H9 (cell line): ENCODE measurements around the gene PNMA6A. TPM values are rescaled to one million over a fixed set of nuclear protein-coding genes. Genes with fewer than 3 reads are reported as not detected.

ENCODE experiments used
- DNase-seq: peaks from one replicate; pipeline ENCODE4 v3.0.0-alpha.2; 2017
- H2AFZ ChIP-seq: one replicate; pipeline ENCODE4 v1.6.1; 2013; ENCODE audit warnings: mild to moderate bottlenecking, low read length, control low read depth, moderate library complexity
- H2AK5ac ChIP-seq: 2 replicates; pipeline ENCODE4 v1.6.1; 2013; ENCODE audit warnings: low read length, control low read depth, mixed read lengths; ENCODE audit not compliant: insufficient read length
- H2BK120ac ChIP-seq: one replicate; pipeline ENCODE4 v1.6.1; 2013; ENCODE audit warnings: low read depth, mild to moderate bottlenecking, low read length, control low read depth, inconsistent platforms; ENCODE audit not compliant: poor library complexity, severe bottlenecking
- H2BK12ac ChIP-seq: 2 replicates; pipeline ENCODE4 v1.6.1; 2013; ENCODE audit warnings: low read length, control low read depth, mixed read lengths, low read depth; ENCODE audit not compliant: insufficient read length
- H2BK15ac ChIP-seq: 2 replicates; pipeline ENCODE4 v1.6.1; 2013; ENCODE audit warnings: low read depth, low read length, control low read depth
- H2BK20ac ChIP-seq: one replicate; pipeline ENCODE4 v1.6.1; 2013; ENCODE audit warnings: low read depth, mild to moderate bottlenecking, low read length, control low read depth, inconsistent platforms; ENCODE audit not compliant: poor library complexity, severe bottlenecking
- H2BK5ac ChIP-seq: 2 replicates; pipeline ENCODE4 v1.6.1; 2013; ENCODE audit warnings: low read length, control low read depth, mixed read lengths; ENCODE audit not compliant: insufficient read length
- H3K14ac ChIP-seq: 2 replicates; pipeline ENCODE4 v1.6.1; 2013; ENCODE audit warnings: low read length, control low read depth; ENCODE audit not compliant: insufficient read depth
- H3K18ac ChIP-seq: 2 replicates; pipeline ENCODE4 v1.6.1; 2013; ENCODE audit warnings: low read depth, mild to moderate bottlenecking, mixed read lengths, low read length, control low read depth; ENCODE audit not compliant: insufficient read length
- H3K23ac ChIP-seq: 2 replicates; pipeline ENCODE4 v1.6.1; 2013; ENCODE audit warnings: low read length, control low read depth, mixed read lengths, low read depth; ENCODE audit not compliant: insufficient read length
- H3K23me2 ChIP-seq: 2 replicates; pipeline ENCODE4 v1.6.1; 2013; ENCODE audit warnings: low read depth, mild to moderate bottlenecking, mixed read lengths, low read length, control low read depth; ENCODE audit not compliant: insufficient read length, poor library complexity, severe bottlenecking
- H3K27ac ChIP-seq: 2 replicates; pipeline ENCODE4 v1.5.1; 2013; ENCODE audit warnings: low read length, control low read depth, mixed read lengths, low read depth; ENCODE audit not compliant: insufficient read length
- H3K27me3 ChIP-seq: 2 replicates; pipeline ENCODE4 v1.6.1; 2013; ENCODE audit warnings: low read length, control low read depth, inconsistent platforms; ENCODE audit not compliant: insufficient read depth
- H3K4ac ChIP-seq: 2 replicates; pipeline ENCODE4 v1.6.1; 2013; ENCODE audit warnings: low read depth, mild to moderate bottlenecking, control low read depth, inconsistent platforms, low read length, moderate library complexity
- H3K4me1 ChIP-seq: 2 replicates; pipeline ENCODE4 v1.6.1; 2013; ENCODE audit warnings: low read length, control low read depth, inconsistent platforms; ENCODE audit not compliant: insufficient read depth
- H3K4me2 ChIP-seq: 2 replicates; pipeline ENCODE4 v1.6.1; 2013; ENCODE audit warnings: low read length, control low read depth, mixed read lengths; ENCODE audit not compliant: insufficient read length, insufficient read depth
- H3K56ac ChIP-seq: 2 replicates; pipeline ENCODE4 v1.6.1; 2013; ENCODE audit warnings: low read depth, mild to moderate bottlenecking, mixed read lengths, low read length, control low read depth; ENCODE audit not compliant: insufficient read length
- H3K79me1 ChIP-seq: 2 replicates; pipeline ENCODE4 v1.6.1; 2013; ENCODE audit warnings: low read depth, mild to moderate bottlenecking, moderate library complexity, low read length, control low read depth, inconsistent platforms; ENCODE audit not compliant: insufficient read depth, poor library complexity, severe bottlenecking
- H3K79me2 ChIP-seq: 2 replicates; pipeline ENCODE4 v1.6.1; 2013; ENCODE audit warnings: low read length, control low read depth, inconsistent platforms; ENCODE audit not compliant: insufficient read depth
- H3K9ac ChIP-seq: 2 replicates; pipeline ENCODE4 v1.6.1; 2013; ENCODE audit warnings: low read length, control low read depth, mixed read lengths; ENCODE audit not compliant: insufficient read length; ENCODE audit errors: extremely low read depth
- H3K9me3 ChIP-seq: one replicate; pipeline ENCODE4 v1.6.1; 2013; ENCODE audit warnings: low read depth, low read length, inconsistent platforms; ENCODE audit not compliant: control insufficient read depth
- H3T11ph ChIP-seq: one replicate; pipeline ENCODE4 v1.6.1; 2013; ENCODE audit warnings: mild to moderate bottlenecking, low read length, control low read depth, inconsistent platforms
- H4K20me1 ChIP-seq: one replicate; pipeline ENCODE4 v1.6.1; 2013; ENCODE audit not compliant: control insufficient read depth, insufficient read length, insufficient read depth
- H4K5ac ChIP-seq: 2 replicates; pipeline ENCODE4 v1.6.1; 2013; ENCODE audit warnings: low read depth, mild to moderate bottlenecking, mixed read lengths, low read length, control low read depth; ENCODE audit not compliant: insufficient read length
- H4K8ac ChIP-seq: replicated peaks from 2 replicates; pipeline ENCODE4 v1.6.1; 2013; ENCODE audit warnings: low read length, control low read depth, mixed read lengths, low read depth; ENCODE audit not compliant: insufficient read length
- H4K91ac ChIP-seq: 2 replicates; pipeline ENCODE4 v1.6.1; 2013; ENCODE audit warnings: low read depth, mild to moderate bottlenecking, moderate library complexity, mixed read lengths, low read length, control low read depth; ENCODE audit not compliant: insufficient read length
- H3K27ac Mint-ChIP-seq, 3 experiments: 2 replicates in 2 of 3; 3 replicates in 1 of 3; pipeline ENCODE4 v1.8.0; 2020 to 2021; ENCODE audit warnings: mixed read lengths in 3 of 3, mild to moderate bottlenecking in 1 of 3, moderate library complexity in 1 of 3
- H3K27me3 Mint-ChIP-seq: 2 replicates; pipeline ENCODE4 v1.8.0; 2021; ENCODE audit warnings: low read depth, mild to moderate bottlenecking, moderate library complexity, mixed read lengths
- H3K36me3 Mint-ChIP-seq, 3 experiments: 2 replicates in 2 of 3; 3 replicates in 1 of 3; pipeline ENCODE4 v1.8.0; 2020 to 2021; ENCODE audit warnings: low read depth in 3 of 3, mixed read lengths in 3 of 3; ENCODE audit not compliant: insufficient read depth in 1 of 3
- H3K4me1 Mint-ChIP-seq, 2 experiments: 2 replicates each; pipeline ENCODE4 v1.8.0; 2020; ENCODE audit warnings: mixed read lengths in 2 of 2
- H3K4me3 Mint-ChIP-seq, 2 experiments: 2 replicates in 1 of 2; 3 replicates in 1 of 2; pipeline ENCODE4 v1.8.0; 2020 to 2021; ENCODE audit warnings: mild to moderate bottlenecking in 2 of 2, mixed read lengths in 2 of 2, moderate library complexity in 1 of 2
- H3K9me3 Mint-ChIP-seq, 2 experiments: 2 replicates in 1 of 2; 3 replicates in 1 of 2; pipeline ENCODE4 v1.8.0; 2020; ENCODE audit warnings: mild to moderate bottlenecking in 2 of 2, mixed read lengths in 2 of 2, moderate library complexity in 1 of 2
- WGBS: extraction: QIAGEN DNeasy Blood & Tissue Kit; methylation state at CpG from one replicate; pipeline ENCODE4 v1.1.7; 2013; ENCODE audit warnings: missing lambda C conversion rate, low lambda C conversion rate, mixed read lengths; ENCODE audit not compliant: insufficient read length; ENCODE audit errors: extremely low coverage; 5-methylcytosine and 5-hydroxymethylcytosine counted together
- total RNA-seq: library from RNA; stranded (reverse); gene quantifications from 2 replicates; pipeline ENCODE4 v1.2.1, GENCODE V29; 2021
- TF ChIP-seq, protein P1 (sequence below): fragments of 200-600 bp; sonication (generic); conservative IDR thresholded peaks from 3 replicates; pipeline ENCODE4 v1.8.0; 2021; ENCODE audit warnings: antibody characterized with exemption, mild to moderate bottlenecking

Gene PNMA6A
- total RNA-seq, 1 experiment from 2014 or later: 7.7 TPM

- no peak overlapping the region for H3K9ac ChIP-seq
- no peak overlapping the region for H3K27ac ChIP-seq
- no peaks in the 10 kb centered on the region for H3K27me3 ChIP-seq
- no peak overlapping the region for H3K56ac ChIP-seq
- no peak overlapping the region for H4K91ac ChIP-seq
- H3K4me1 ChIP-seq: no peaks in the 10 kb centered on the region
- no peak overlapping the region for H3T11ph ChIP-seq
- Mint-ChIP-seq H3K27ac (no peak overlapping the region), H3K36me3 (peaks cover 3 to 7% (median 6%) of the 10 kb centered on the region in 3 experiments; a peak in 5 of 7 replicates), H3K4me3 (no peak overlapping the region), H3K4me1 (no peaks in the 10 kb centered on the region), H3K9me3 (peaks cover 8% of the 10 kb centered on the region in 2 experiments), H3K27me3 (no peaks in the 10 kb centered on the region; the same call in 1 of the 2 replicates)
- H4K5ac ChIP-seq: no peak overlapping the region
- H3K23me2 ChIP-seq: no peaks in the 10 kb centered on the region
- H2BK20ac ChIP-seq: no peak overlapping the region
- WGBS: no CpG with 5 or more reads among the region's 24 CpGs
- TF ChIP-seq, protein P1, sequence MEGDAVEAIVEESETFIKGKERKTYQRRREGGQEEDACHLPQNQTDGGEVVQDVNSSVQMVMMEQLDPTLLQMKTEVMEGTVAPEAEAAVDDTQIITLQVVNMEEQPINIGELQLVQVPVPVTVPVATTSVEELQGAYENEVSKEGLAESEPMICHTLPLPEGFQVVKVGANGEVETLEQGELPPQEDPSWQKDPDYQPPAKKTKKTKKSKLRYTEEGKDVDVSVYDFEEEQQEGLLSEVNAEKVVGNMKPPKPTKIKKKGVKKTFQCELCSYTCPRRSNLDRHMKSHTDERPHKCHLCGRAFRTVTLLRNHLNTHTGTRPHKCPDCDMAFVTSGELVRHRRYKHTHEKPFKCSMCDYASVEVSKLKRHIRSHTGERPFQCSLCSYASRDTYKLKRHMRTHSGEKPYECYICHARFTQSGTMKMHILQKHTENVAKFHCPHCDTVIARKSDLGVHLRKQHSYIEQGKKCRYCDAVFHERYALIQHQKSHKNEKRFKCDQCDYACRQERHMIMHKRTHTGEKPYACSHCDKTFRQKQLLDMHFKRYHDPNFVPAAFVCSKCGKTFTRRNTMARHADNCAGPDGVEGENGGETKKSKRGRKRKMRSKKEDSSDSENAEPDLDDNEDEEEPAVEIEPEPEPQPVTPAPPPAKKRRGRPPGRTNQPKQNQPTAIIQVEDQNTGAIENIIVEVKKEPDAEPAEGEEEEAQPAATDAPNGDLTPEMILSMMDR: no peak
- H3K4me2 ChIP-seq: no peak overlapping the region
- no peak overlapping the region for H3K18ac ChIP-seq
- H3K9me3 ChIP-seq: peaks cover 4% of the 10 kb centered on the region
- no peak overlapping the region for H2BK15ac ChIP-seq
- H2BK5ac ChIP-seq: no peak overlapping the region
- no peaks in the 10 kb centered on the region for H3K79me2 ChIP-seq
- H4K20me1 ChIP-seq: no peaks in the 10 kb centered on the region
- no peak overlapping the region for H3K23ac ChIP-seq
- no peak overlapping the region for H2AFZ ChIP-seq
- no peak overlapping the region for H2BK120ac ChIP-seq
- H2BK12ac ChIP-seq: no peak overlapping the region
- DNase-seq: no peak
- H3K79me1 ChIP-seq: no peaks in the 10 kb centered on the region
- H3K4ac ChIP-seq: no peak overlapping the region
- no peak overlapping the region for H3K14ac ChIP-seq
- H2AK5ac ChIP-seq: no peak overlapping the region
- H4K8ac ChIP-seq: no peak overlapping the region
Measured at GRCh38 chrX:153074262-153074899, 2.1 kb downstream of the PNMA6A start.
